ENCODE data around the gene B9D2.

DNA sequence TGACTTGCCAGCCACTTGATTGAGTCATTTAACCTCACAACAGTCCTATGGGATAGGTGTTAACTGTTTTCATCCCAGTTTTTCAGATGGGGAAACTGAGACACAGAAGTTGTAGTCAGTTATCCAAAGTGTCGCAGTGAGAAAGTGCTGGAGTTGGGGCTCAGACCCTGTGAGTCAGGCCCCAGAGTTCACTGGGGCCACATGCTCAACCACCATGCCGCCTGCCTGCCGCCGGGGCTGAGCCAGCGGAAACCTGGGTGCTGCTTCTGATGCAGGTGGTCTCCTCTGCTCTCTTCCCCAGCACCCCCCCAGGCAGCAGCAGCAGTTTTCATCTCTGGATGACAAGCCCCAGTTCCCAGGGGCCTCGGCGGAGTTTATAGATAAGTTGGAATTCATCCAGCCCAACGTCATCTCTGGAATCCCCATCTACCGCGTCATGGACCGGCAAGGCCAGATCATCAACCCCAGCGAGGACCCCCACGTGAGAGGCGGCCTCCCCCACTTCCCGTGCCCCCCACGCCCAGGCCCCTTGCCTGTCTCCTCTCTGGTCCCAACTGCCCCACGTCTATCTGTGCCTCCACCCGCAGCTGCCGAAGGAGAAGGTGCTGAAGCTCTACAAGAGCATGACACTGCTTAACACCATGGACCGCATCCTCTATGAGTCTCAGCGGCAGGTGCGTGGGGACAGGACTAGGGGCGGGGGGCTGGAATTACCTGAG is 46.5 kb upstream of the B9D2 start:
- TF ChIP-seq EZH2phosphoT487 (IDR thresholded peaks at IDR 0.05; ENCODE audit: borderline replicate concordance) (no peak), POLR2A (IDR thresholded peaks at IDR 0.05; ENCODE audit: borderline replicate concordance, extremely low read depth, insufficient read depth, insufficient read length) (no peak)
- TF ChIP-seq, protein P1, sequence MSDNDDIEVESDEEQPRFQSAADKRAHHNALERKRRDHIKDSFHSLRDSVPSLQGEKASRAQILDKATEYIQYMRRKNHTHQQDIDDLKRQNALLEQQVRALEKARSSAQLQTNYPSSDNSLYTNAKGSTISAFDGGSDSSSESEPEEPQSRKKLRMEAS (IDR thresholded peaks at IDR 0.05): no peak
